Activated CD4-positive, alpha-beta T cell treated with anti-CD3 and anti-CD28 coated beads, Interleukin-2, amount 10 ng/mL, durations not matched to agents 7 days and 5 days (primary cell): ENCODE results near the gene PKP3. TPM values are rescaled to one million over a fixed set of nuclear protein-coding genes. Genes with fewer than 3 reads are reported as not detected.

Source experiments
- CTCF ChIA-PET: fragments of 350-600 bp; sonication (Branson Sonifier 250); formaldehyde crosslinking; loops from one replicate; lab custom pipeline; 2021; ENCODE audit warnings: antibody characterized with exemption; lab: Charles Lee
- POLR2A ChIA-PET: fragments of 350-600 bp; sonication (Branson Sonifier 250); formaldehyde crosslinking; loops from one replicate; lab custom pipeline; 2021; ENCODE audit warnings: antibody characterized with exemption; lab: Charles Lee
- DNase-seq: peaks from one replicate; pipeline ENCODE4 v3.0.0-alpha.2; 2020
- H3K27ac Mint-ChIP-seq: one replicate; pipeline ENCODE4 v1.8.0; 2021; ENCODE audit warnings: mild to moderate bottlenecking, moderate library complexity, mixed read lengths
- H3K27me3 Mint-ChIP-seq: one replicate; pipeline ENCODE4 v1.8.0; 2021; ENCODE audit warnings: mixed read lengths
- H3K36me3 Mint-ChIP-seq: one replicate; pipeline ENCODE4 v1.8.0; 2021; ENCODE audit warnings: low read depth, mixed read lengths
- H3K4me1 Mint-ChIP-seq: one replicate; pipeline ENCODE4 v1.8.0; 2021; ENCODE audit warnings: mixed read lengths
- H3K4me3 Mint-ChIP-seq: one replicate; pipeline ENCODE4 v1.8.0; 2021; ENCODE audit warnings: mild to moderate bottlenecking, moderate library complexity, mixed read lengths
- H3K9me3 Mint-ChIP-seq: one replicate; pipeline ENCODE4 v1.8.0; 2021; ENCODE audit warnings: mixed read lengths
- total RNA-seq, 2 experiments: library from RNA; stranded (reverse); gene quantifications; one replicate each; pipeline ENCODE4 v1.2.3, GENCODE V29; 2021

Gene PKP3
- total RNA-seq, 2 experiments from 2014 or later: not detected

GRCh38 chr11:438101-438844 is 44.3 kb downstream of the PKP3 start:
- CTCF ChIA-PET: interaction anchor here (0.6 to 2.8 kb wide), 4 partner anchors 23 to 80 kb away, joined by 3 to 15 read pairs (median 3); partner anchors contain the start of gene SIGIRR
- POLR2A ChIA-PET: no interaction called here

DNA sequence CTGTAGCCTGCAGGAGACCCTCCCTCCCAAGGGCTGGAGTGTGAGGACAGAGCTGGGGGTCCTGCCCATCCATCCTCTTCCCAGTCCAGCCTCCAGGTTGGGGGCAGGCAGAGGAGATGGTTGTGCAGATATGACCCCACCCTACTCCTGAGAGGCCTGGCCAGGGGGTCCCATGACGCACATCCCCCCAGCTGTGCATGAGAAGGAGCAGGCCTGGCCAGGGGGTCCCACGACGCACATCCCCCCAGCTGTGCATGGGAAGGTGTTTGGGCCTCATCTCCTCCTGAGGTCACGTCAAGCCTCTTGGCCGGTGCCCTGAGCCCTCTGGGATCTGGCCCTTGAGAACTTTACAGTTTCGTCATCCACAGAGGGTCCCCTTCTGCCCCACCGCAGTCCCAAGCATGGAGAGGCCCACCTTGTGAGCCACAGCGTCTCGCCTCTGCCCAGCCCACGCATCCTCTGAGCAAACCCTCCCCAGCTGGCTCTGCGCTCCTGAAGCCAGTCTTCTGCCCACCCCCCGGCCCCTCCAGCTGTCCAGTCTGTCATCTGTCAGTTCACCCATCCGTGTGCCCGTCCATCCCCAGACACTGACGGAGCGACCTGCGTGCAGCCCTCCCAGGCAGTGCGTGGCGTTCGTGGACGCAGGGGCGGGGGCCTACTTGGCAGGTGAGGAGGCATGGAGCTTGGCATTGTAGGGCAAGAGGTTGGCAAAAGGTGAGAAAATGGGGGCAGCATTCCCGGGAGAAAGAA is 45.5 kb downstream of the PKP3 start:
- Mint-ChIP-seq H3K27ac (no peak overlapping the region), H3K27me3 (peaks cover 7% of the 10 kb centered on the region), H3K4me3 (no peak overlapping the region), H3K9me3 (no peaks in the 10 kb centered on the region), H3K36me3 (no peaks in the 10 kb centered on the region), H3K4me1 (peaks cover 41% of the 10 kb centered on the region)
- CTCF ChIA-PET: interaction anchor here (0.6 to 2.8 kb wide), 6 partner anchors 10 to 189 kb away, joined by 3 to 15 read pairs (median 4); partner anchors contain the start of gene PTDSS2
- POLR2A ChIA-PET: no interaction called here
- no peak for DNase-seq

More at GRCh38 chr11:438101-438844, 44.3 kb downstream of the PKP3 start:
- H3K9me3 Mint-ChIP-seq: no peaks in the 10 kb centered on the region
- no peak overlapping the region for H3K4me3 Mint-ChIP-seq
- no peak for DNase-seq
- H3K27me3 Mint-ChIP-seq: no peaks in the 10 kb centered on the region
- H3K27ac Mint-ChIP-seq: no peak overlapping the region
- peaks cover 41% of the 10 kb centered on the region for H3K4me1 Mint-ChIP-seq
- no peaks in the 10 kb centered on the region for H3K36me3 Mint-ChIP-seq

- no peak overlapping the region for H3K27ac Mint-ChIP-seq
- ChIA-PET CTCF (interaction anchor here (0.8 to 2.8 kb wide), 5 partner anchors 9 to 190 kb away, joined by 3 to 15 read pairs (median 4); partner anchors contain the start of gene PTDSS2), POLR2A (no interaction called here)
- no peak for DNase-seq
- H3K27me3 Mint-ChIP-seq: peaks cover 8% of the 10 kb centered on the region
- H3K36me3 Mint-ChIP-seq: no peaks in the 10 kb centered on the region
- H3K9me3 Mint-ChIP-seq: no peaks in the 10 kb centered on the region
- H3K4me3 Mint-ChIP-seq: peak overlapping the region; percentile 73
- peaks cover 40% of the 10 kb centered on the region for H3K4me1 Mint-ChIP-seq
Measured at GRCh38 chr11:440065-441042, 46.3 kb downstream of the PKP3 start.

- H3K27ac Mint-ChIP-seq: no peak overlapping the region
- H3K4me3 Mint-ChIP-seq: peak overlapping the region; percentile 73
- DNase-seq: no peak
- CTCF ChIA-PET: interaction anchor here (1.3 kb wide), 1 partner anchor 13 kb away, joined by 3 read pairs; no protein-coding TSS in a partner anchor
- peaks cover 40% of the 10 kb centered on the region for H3K4me1 Mint-ChIP-seq
- H3K9me3 Mint-ChIP-seq: no peaks in the 10 kb centered on the region
- peaks cover 8% of the 10 kb centered on the region for H3K27me3 Mint-ChIP-seq
- H3K36me3 Mint-ChIP-seq: no peaks in the 10 kb centered on the region
- POLR2A ChIA-PET: no interaction called here
Measured at GRCh38 chr11:441043-441417, 47.0 kb downstream of the PKP3 start.

DNA sequence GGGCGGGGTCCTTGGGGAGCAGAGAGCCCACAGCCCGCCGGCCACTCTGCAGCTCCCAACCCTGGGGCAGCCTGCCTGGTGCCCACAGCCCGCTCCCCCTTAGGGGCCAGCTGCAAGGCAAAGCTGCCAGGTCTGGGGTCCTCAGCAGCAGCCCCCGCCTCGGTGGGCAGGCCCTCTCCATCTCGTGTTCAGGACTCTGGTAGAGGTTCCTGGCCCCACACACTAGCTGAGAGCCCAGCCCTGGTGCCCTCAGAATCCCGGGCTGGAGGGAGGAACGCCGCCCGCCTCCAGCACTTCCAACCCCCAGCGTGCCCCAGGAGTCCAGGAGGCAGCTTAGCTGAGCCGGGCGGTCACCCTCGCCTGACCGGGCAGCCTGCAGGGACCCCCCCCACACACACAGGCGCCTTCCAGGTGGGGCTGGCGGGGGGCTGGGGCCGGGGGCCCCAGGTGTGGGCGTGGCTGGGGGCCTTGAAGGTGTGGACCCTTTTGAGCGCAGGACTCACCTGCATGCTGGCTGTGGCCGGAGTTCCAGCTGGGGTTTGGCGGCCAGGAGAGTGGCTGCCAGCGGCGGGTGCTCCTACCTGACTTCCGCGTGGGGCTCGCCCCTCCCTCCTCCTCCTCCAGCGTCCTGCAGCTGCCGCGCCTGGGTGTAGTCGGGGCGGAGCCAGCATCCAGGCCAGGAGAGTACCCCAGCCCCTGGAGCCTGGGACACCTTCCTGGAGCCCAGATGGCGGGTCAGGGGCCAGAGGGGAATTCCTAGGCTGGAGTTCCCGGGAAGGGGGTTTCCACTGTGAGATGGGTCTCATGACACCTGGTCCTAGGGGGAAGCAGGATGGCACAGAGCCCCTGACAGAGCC is 47.6 kb downstream of the PKP3 start, which contains the start of gene ANO9:
ANO9 (minus strand) TSS at position 594 of the 857 bp plus-strand sequence; CDS start at position 509, 85 bp downstream.
- CTCF ChIA-PET: no interaction called here
- peaks cover 8% of the 10 kb centered on the region for H3K27me3 Mint-ChIP-seq
- peak within 1 kb of the TSS; percentile 73 for H3K4me3 Mint-ChIP-seq
- POLR2A ChIA-PET: no interaction called here
- H3K9me3 Mint-ChIP-seq: no peaks in the 10 kb centered on the region
- peaks cover 36% of the 10 kb centered on the region for H3K4me1 Mint-ChIP-seq
- peak within 1 kb of the TSS; percentile 80 for H3K27ac Mint-ChIP-seq
- DNase-seq: peak; percentile 76
- H3K36me3 Mint-ChIP-seq: no peaks in the 10 kb centered on the region

GRCh38 chr11:442611-443081 is 48.6 kb downstream of the PKP3 start:
- no peak overlapping the region for H3K4me3 Mint-ChIP-seq
- CTCF ChIA-PET: interaction anchor here (0.6 to 0.8 kb wide), 2 partner anchors 17 to 22 kb away, joined by 3 read pairs; no protein-coding TSS in a partner anchor

GRCh38 chr11:443542-444199 is 49.7 kb downstream of the PKP3 start:
- POLR2A ChIA-PET: no interaction called here
- Mint-ChIP-seq H3K27me3 (peaks cover 8% of the 10 kb centered on the region), H3K4me1 (peaks cover 30% of the 10 kb centered on the region), H3K27ac (no peak overlapping the region), H3K9me3 (no peaks in the 10 kb centered on the region), H3K36me3 (no peaks in the 10 kb centered on the region), H3K4me3 (no peak overlapping the region)
- no peak for DNase-seq
- CTCF ChIA-PET: interaction anchor here (0.8 to 1.8 kb wide), 2 partner anchors 16 to 75 kb away, joined by 3 to 4 read pairs; no protein-coding TSS in a partner anchor

More at GRCh38 chr11:442611-443081, 48.6 kb downstream of the PKP3 start:
- H3K27ac Mint-ChIP-seq: no peak overlapping the region
- H3K36me3 Mint-ChIP-seq: no peaks in the 10 kb centered on the region
- no peak for DNase-seq
- H3K27me3 Mint-ChIP-seq: peaks cover 8% of the 10 kb centered on the region
- no peaks in the 10 kb centered on the region for H3K9me3 Mint-ChIP-seq
- POLR2A ChIA-PET: no interaction called here
- H3K4me1 Mint-ChIP-seq: peaks cover 32% of the 10 kb centered on the region

GRCh38 chr11:444396-445144 is 50.6 kb downstream of the PKP3 start:
- Mint-ChIP-seq H3K36me3 (no peaks in the 10 kb centered on the region), H3K4me3 (no peak overlapping the region), H3K4me1 (peaks cover 31% of the 10 kb centered on the region), H3K9me3 (no peaks in the 10 kb centered on the region), H3K27ac (no peak overlapping the region), H3K27me3 (peaks cover 8% of the 10 kb centered on the region)
- CTCF ChIA-PET: interaction anchor here (0.9 to 1.8 kb wide), 4 partner anchors 9 to 237 kb away, joined by 4 to 5 read pairs (median 4); partner anchors contain the start of genes BET1L and RIC8A
- POLR2A ChIA-PET: no interaction called here
- DNase-seq: no peak

GRCh38 chr11:445765-446588 is 52.0 kb downstream of the PKP3 start:
- ChIA-PET CTCF (interaction anchor here (0.6 to 5.2 kb wide), 4 partner anchors 15 to 239 kb away, joined by 3 to 20 read pairs (median 4); partner anchors contain the start of genes BET1L, RIC8A and SIGIRR), POLR2A (no interaction called here)
- H3K9me3 Mint-ChIP-seq: no peaks in the 10 kb centered on the region
- H3K4me3 Mint-ChIP-seq: no peak overlapping the region
- no peak for DNase-seq
- peaks cover 2% of the 10 kb centered on the region for H3K36me3 Mint-ChIP-seq
- H3K27ac Mint-ChIP-seq: peak overlapping the region; percentile 69
- peaks cover 8% of the 10 kb centered on the region for H3K27me3 Mint-ChIP-seq
- peaks cover 23% of the 10 kb centered on the region for H3K4me1 Mint-ChIP-seq
